HCT116 (cell line): ENCODE measurements around the gene OR5F1. TPM values are rescaled to one million over a fixed set of nuclear protein-coding genes. Genes with fewer than 3 reads are reported as not detected.

ENCODE experiments used
- ATAC-seq: fragments of 200-7000 bp; cut with Tn5 transposase; 2 replicates; pipeline ENCODE4 v1.9.1; 2020; ENCODE audit warnings: mild to moderate bottlenecking, moderate library complexity
- BruUV-seq: library from RNA; stranded (reverse); fragments of 400-500 nt; replicated peaks from 2 replicates; lab custom pipeline; 2021; lab: Mats Ljungman, UMichigan
- CTCF ChIA-PET: fragments of 300-600 bp; sonication (Branson Sonifier 250); formaldehyde crosslinking; loops from one replicate; lab custom pipeline; 2021; ENCODE audit warnings: antibody characterized with exemption; lab: Charles Lee
- POLR2A ChIA-PET: fragments of 300-600, 350-600 bp; sonication (Branson Sonifier 250); formaldehyde crosslinking; loops from one replicate; lab custom pipeline; 2021; ENCODE audit warnings: antibody characterized with exemption; lab: Charles Lee
- RAD21 ChIA-PET, 2 experiments: fragments of 300-600 bp; sonication (Branson Sonifier 250); formaldehyde crosslinking; loops; one replicate each; lab custom pipeline; 2023; ENCODE audit warnings: low total read pairs in 2 of 2; ENCODE audit not compliant: uncharacterized antibody in 2 of 2, unreplicated experiment in 2 of 2, low non-redundant PET in 1 of 2; lab: Charles Lee
- DNase-seq: peaks from one replicate; pipeline ENCODE4 v3.0.0-alpha.2; 2010; ENCODE audit warnings: low read depth, low spot score
- H2AFZ ChIP-seq: fragments of 200-600 bp; shearing (Covaris generic), sonication (generic); 2 replicates; pipeline ENCODE4 v1.6.1; 2017; ENCODE audit warnings: low read depth, mixed run types, mixed read lengths, antibody characterized with exemption, low read length; ENCODE audit not compliant: poor library complexity, severe bottlenecking
- H3K27ac ChIP-seq: 2 replicates; pipeline ENCODE4 v1.5.1; 2012; ENCODE audit warnings: low read depth, low read length
- H3K27me3 ChIP-seq: fragments of 200-600 bp; sonication (generic); 2 replicates; pipeline ENCODE4 v1.6.1; 2016; ENCODE audit warnings: mixed run types, low read length, mixed read lengths; ENCODE audit not compliant: insufficient read depth
- H3K36me3 ChIP-seq, 2 experiments: fragments of 200-500 bp in 1 of 2; fragments of 200-600 bp in 1 of 2; sonication (Bioruptor generic) in 1 of 2; sonication (generic) in 1 of 2; 2 replicates each; pipeline versions ENCODE4 v1.5.1 to v1.6.1; 2014 to 2016; ENCODE audit warnings: low read length in 2 of 2, inconsistent platforms in 1 of 2, mixed read lengths in 1 of 2, mixed run types in 1 of 2; ENCODE audit not compliant: insufficient read depth in 2 of 2, control insufficient read depth in 1 of 2
- H3K4me1 ChIP-seq, 2 experiments: fragments of 200-600 bp in 1 of 2; sonication (generic) in 1 of 2; 2 replicates each; pipeline versions ENCODE4 v1.5.1 to v1.6.1; 2012 to 2017; ENCODE audit warnings: low read length in 2 of 2, inconsistent platforms in 1 of 2, mild to moderate bottlenecking in 1 of 2, mixed read lengths in 1 of 2, mixed run types in 1 of 2, moderate library complexity in 1 of 2; ENCODE audit not compliant: insufficient read depth in 2 of 2, control insufficient read depth in 1 of 2
- H3K4me2 ChIP-seq: fragments of 200-600 bp; sonication (generic); 2 replicates; pipeline ENCODE4 v1.6.1; 2017; ENCODE audit warnings: mixed run types, low read length, mixed read lengths
- H3K4me3 ChIP-seq, 2 experiments: fragments of 200-600 bp in 1 of 2; sonication (generic) in 1 of 2; replicated peaks in 1 of 2; 2 replicates each; pipeline ENCODE4 v1.5.1; 2011 to 2016; ENCODE audit warnings: low read length in 2 of 2, control low read depth in 1 of 2, low read depth in 1 of 2, mild to moderate bottlenecking in 1 of 2, mixed read lengths in 1 of 2, mixed run types in 1 of 2
- H3K79me2 ChIP-seq: fragments of 200-600 bp; sonication (generic); 2 replicates; pipeline ENCODE4 v1.6.1; 2017; ENCODE audit warnings: mild to moderate bottlenecking, mixed run types, low read length, moderate library complexity, mixed read lengths; ENCODE audit not compliant: insufficient read depth
- H3K9ac ChIP-seq: fragments of 200-600 bp; sonication (generic); 2 replicates; pipeline ENCODE4 v1.6.1; 2016; ENCODE audit warnings: low read length, mixed read lengths
- H3K9me2 ChIP-seq: fragments of 200-600 bp; sonication (generic), shearing (Covaris generic); 2 replicates; pipeline ENCODE4 v1.6.1; 2017; ENCODE audit warnings: mixed run types, mild to moderate bottlenecking, moderate library complexity; ENCODE audit not compliant: insufficient read depth
- H3K9me3 ChIP-seq, 2 experiments: fragments of 200-500 bp in 1 of 2; fragments of 200-600 bp in 1 of 2; sonication (Bioruptor generic) in 1 of 2; sonication (generic) in 1 of 2; 2 replicates each; pipeline ENCODE4 v1.6.1; 2014 to 2017; ENCODE audit warnings: low read length in 2 of 2, mixed read lengths in 2 of 2, inconsistent platforms in 1 of 2, low read depth in 1 of 2, mild to moderate bottlenecking in 1 of 2, mixed run types in 1 of 2, moderate library complexity in 1 of 2; ENCODE audit not compliant: control insufficient read depth in 1 of 2, insufficient read depth in 1 of 2
- H4K20me1 ChIP-seq: fragments of 200-600 bp; sonication (generic), shearing (Covaris generic); 2 replicates; pipeline ENCODE4 v1.6.1; 2017; ENCODE audit warnings: mixed run types, mild to moderate bottlenecking, moderate library complexity; ENCODE audit not compliant: insufficient read depth
- ELF1 ChIP-seq: IDR thresholded peaks from 2 replicates; pipeline ENCODE4 v1.6.1; 2012; ENCODE audit warnings: low read depth, borderline replicate concordance
- FOSL1 ChIP-seq: IDR thresholded peaks from 2 replicates; pipeline ENCODE4 v1.6.1; 2012; ENCODE audit warnings: low read depth
- JUND ChIP-seq: IDR thresholded peaks from 2 replicates; pipeline ENCODE4 v1.6.1; 2012
- POLR2A ChIP-seq: IDR thresholded peaks from 2 replicates; pipeline ENCODE4 v1.7.0; 2011; ENCODE audit warnings: borderline replicate concordance; ENCODE audit not compliant: insufficient read depth, insufficient read length; ENCODE audit errors: extremely low read depth
- RAD21 ChIP-seq: IDR thresholded peaks from 2 replicates; pipeline ENCODE4 v1.6.1; 2012; ENCODE audit warnings: low read depth, mild to moderate bottlenecking
- SIN3A ChIP-seq: IDR thresholded peaks from 2 replicates; pipeline ENCODE4 v1.6.1; 2012; ENCODE audit warnings: low read depth
- SP1 ChIP-seq: IDR thresholded peaks from 2 replicates; pipeline ENCODE4 v1.6.1; 2012; ENCODE audit warnings: low read depth
- SRF ChIP-seq: IDR thresholded peaks from 2 replicates; pipeline ENCODE4 v1.6.1; 2012; ENCODE audit warnings: low read depth
- YY1 ChIP-seq: IDR thresholded peaks from 2 replicates; pipeline ENCODE4 v1.6.1; 2011; ENCODE audit warnings: low read length, low read depth, moderate library complexity, mild to moderate bottlenecking; ENCODE audit not compliant: insufficient replicate concordance; ENCODE audit errors: extremely low read depth
- ZFX ChIP-seq: fragments of 450-650 bp; IDR thresholded peaks from 2 replicates; pipeline ENCODE4 v1.6.1; 2017
- ZNF274 ChIP-seq: fragments of 200-500 bp; sonication (Bioruptor generic); IDR thresholded peaks from 2 replicates; pipeline ENCODE4 v1.6.1; 2014; ENCODE audit warnings: mild to moderate bottlenecking, low read depth, low read length, inconsistent platforms
- intact Hi-C: fragments of 100-400 bp; cut with micrococcal nuclease; formaldehyde crosslinking; loops from 2 replicates; pipeline ENCODE4 v1.10.0; 2022
- total RNA-seq: library from RNA; stranded (reverse); gene quantifications from one replicate; pipeline ENCODE4 v1.2.1, GENCODE V29; 2021; ENCODE audit not compliant: unreplicated experiment
- TF ChIP-seq, protein P1 (sequence below): IDR thresholded peaks from 2 replicates; pipeline ENCODE4 v1.6.1; 2012
- TF ChIP-seq, protein P2 (sequence below): IDR thresholded peaks from 2 replicates; pipeline ENCODE4 v1.6.1; 2012; ENCODE audit warnings: low read depth

OR5F1 gene
- total RNA-seq, 1 experiment from 2014 or later, result not detected

DNA sequence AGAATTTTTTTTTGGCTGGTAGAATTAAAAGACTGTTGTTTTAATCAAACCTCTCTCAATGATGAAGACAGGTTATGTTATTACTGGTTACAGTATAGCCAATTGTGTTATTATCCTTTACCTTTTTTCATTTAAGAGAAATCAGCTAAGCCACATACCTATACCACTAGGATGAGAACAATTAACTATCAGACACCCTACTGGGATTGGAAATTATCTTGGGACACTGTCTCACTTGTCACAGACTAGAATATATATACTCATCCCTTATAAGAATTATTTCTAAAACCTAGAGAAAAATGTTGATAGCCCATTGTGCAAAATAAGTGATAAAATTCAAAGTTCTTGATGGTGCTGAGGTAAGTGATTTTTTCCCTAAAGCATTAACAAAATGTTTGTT is 32.9 kb upstream of the OR5F1 start, which contains the start of gene OR5AS1:
Gene OR5AS1, plus strand, starts transcription at position 301 of the 400 bp plus-strand sequence. CDS start 2,765 bp downstream, outside the sequence.
- H3K9me3 ChIP-seq, result peaks cover 4 to 10% of the 10 kb centered on the region in 2 experiments; a peak in 3 of 4 replicates
- no peak within 1 kb of the TSS for H3K4me2 ChIP-seq
- H3K9ac ChIP-seq, result no peak within 1 kb of the TSS
- ATAC-seq (no peak), DNase-seq (no peak)
- H2AFZ ChIP-seq, result no peak within 1 kb of the TSS
- H3K79me2 ChIP-seq, result no peaks in the 10 kb centered on the region
- no TSS peak for BruUV-seq
- no peak within 1 kb of the TSS for H3K27ac ChIP-seq
- no peak within 1 kb of the TSS for H3K4me3 ChIP-seq
- intact Hi-C loops, result no loop called here
- H4K20me1 ChIP-seq, result no peaks in the 10 kb centered on the region
- H3K36me3 ChIP-seq, result no peaks in the 10 kb centered on the region
- POLR2A ChIA-PET, result no interaction called here
- RAD21 ChIA-PET, result no interaction called here
- no peaks in the 10 kb centered on the region for H3K9me2 ChIP-seq
- H3K4me1 ChIP-seq, result no peaks in the 10 kb centered on the region
- TF ChIP-seq, protein P1, sequence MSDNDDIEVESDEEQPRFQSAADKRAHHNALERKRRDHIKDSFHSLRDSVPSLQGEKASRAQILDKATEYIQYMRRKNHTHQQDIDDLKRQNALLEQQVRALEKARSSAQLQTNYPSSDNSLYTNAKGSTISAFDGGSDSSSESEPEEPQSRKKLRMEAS, result no peak
- TF ChIP-seq SP1 (no peak), ZNF274 (no peak), ZFX (no peak), SIN3A (no peak), YY1 (no peak), ELF1 (no peak), FOSL1 (no peak), JUND (no peak), SRF (no peak), RAD21 (no peak), POLR2A (no peak)
- TF ChIP-seq, protein P2, sequence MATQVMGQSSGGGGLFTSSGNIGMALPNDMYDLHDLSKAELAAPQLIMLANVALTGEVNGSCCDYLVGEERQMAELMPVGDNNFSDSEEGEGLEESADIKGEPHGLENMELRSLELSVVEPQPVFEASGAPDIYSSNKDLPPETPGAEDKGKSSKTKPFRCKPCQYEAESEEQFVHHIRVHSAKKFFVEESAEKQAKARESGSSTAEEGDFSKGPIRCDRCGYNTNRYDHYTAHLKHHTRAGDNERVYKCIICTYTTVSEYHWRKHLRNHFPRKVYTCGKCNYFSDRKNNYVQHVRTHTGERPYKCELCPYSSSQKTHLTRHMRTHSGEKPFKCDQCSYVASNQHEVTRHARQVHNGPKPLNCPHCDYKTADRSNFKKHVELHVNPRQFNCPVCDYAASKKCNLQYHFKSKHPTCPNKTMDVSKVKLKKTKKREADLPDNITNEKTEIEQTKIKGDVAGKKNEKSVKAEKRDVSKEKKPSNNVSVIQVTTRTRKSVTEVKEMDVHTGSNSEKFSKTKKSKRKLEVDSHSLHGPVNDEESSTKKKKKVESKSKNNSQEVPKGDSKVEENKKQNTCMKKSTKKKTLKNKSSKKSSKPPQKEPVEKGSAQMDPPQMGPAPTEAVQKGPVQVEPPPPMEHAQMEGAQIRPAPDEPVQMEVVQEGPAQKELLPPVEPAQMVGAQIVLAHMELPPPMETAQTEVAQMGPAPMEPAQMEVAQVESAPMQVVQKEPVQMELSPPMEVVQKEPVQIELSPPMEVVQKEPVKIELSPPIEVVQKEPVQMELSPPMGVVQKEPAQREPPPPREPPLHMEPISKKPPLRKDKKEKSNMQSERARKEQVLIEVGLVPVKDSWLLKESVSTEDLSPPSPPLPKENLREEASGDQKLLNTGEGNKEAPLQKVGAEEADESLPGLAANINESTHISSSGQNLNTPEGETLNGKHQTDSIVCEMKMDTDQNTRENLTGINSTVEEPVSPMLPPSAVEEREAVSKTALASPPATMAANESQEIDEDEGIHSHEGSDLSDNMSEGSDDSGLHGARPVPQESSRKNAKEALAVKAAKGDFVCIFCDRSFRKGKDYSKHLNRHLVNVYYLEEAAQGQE, result no peak
- CTCF ChIA-PET, result no interaction called here
- no peaks in the 10 kb centered on the region for H3K27me3 ChIP-seq
